ENCODE data around the gene FMR1NB. TPM values are rescaled to one million over a fixed set of nuclear protein-coding genes. Genes with fewer than 3 reads are reported as not detected.

Gene FMR1NB
- total RNA-seq, 1 experiment from 2014 or later = not detected

GRCh38 chrX:148067285-148067684 lies 86.1 kb downstream of the FMR1NB start:
- Histone ChIP-seq H3K9me2 (ENCODE audit: insufficient read depth) (no peaks in the 10 kb centered on the region), H3K4me1 (ENCODE audit: control insufficient read depth in 1 of 2, insufficient read depth in 2 of 2, low read length in 2 of 2) (no peaks in the 10 kb centered on the region), H2AFZ (ENCODE audit: low read depth, low read length, poor library complexity, severe bottlenecking) (no peak overlapping the region), H3K9ac (ENCODE audit: low read length) (no peak overlapping the region), H3K4me2 (ENCODE audit: low read length) (no peak overlapping the region), H3K9me3 (ENCODE audit: control insufficient read depth in 1 of 2, insufficient read depth in 1 of 2, low read depth in 1 of 2, low read length in 2 of 2) (no peaks in the 10 kb centered on the region), H3K27me3 (ENCODE audit: insufficient read depth, low read length) (no peaks in the 10 kb centered on the region), H3K79me2 (ENCODE audit: insufficient read depth, low read length) (no peaks in the 10 kb centered on the region), H3K27ac (ENCODE audit: low read depth, low read length) (no peak overlapping the region), H3K4me3 (replicated peaks in 1 of 2; ENCODE audit: low read depth in 1 of 2, low read length in 2 of 2) (no peak overlapping the region), H4K20me1 (ENCODE audit: insufficient read depth) (no peaks in the 10 kb centered on the region), H3K36me3 (ENCODE audit: control insufficient read depth in 1 of 2, insufficient read depth in 2 of 2, low read length in 2 of 2) (no peaks in the 10 kb centered on the region)
- no peak for TF ChIP-seq SRF (IDR thresholded peaks at IDR 0.05; ENCODE audit: low read depth)
- no peak for TF ChIP-seq POLR2AphosphoS5 (IDR thresholded peaks at IDR 0.05; ENCODE audit: low read depth, low read length)
- no peak for TF ChIP-seq EGR1 (IDR thresholded peaks at IDR 0.05; ENCODE audit: low read depth)
- no peak for TF ChIP-seq CBX3 (IDR thresholded peaks at IDR 0.05; ENCODE audit: low read depth)
- TF ChIP-seq TCF7L2 (IDR thresholded peaks at IDR 0.05; ENCODE audit: borderline replicate concordance, extremely low read depth, insufficient read depth, insufficient read length) = no peak
- TF ChIP-seq RAD21 (IDR thresholded peaks at IDR 0.05; ENCODE audit: low read depth) = no peak
- intact Hi-C loops (cut with micrococcal nuclease) = no loop called here
- no TSS peak for BruUV-seq (replicated peaks)
- no peak for ATAC-seq
- no peak for DNase-seq (ENCODE audit: low read depth, low spot score)
- RAD21 ChIA-PET (ENCODE audit: low non-redundant PET in 1 of 2, low total read pairs in 2 of 2, uncharacterized antibody in 2 of 2, unreplicated experiment in 2 of 2) = no interaction called here
- POLR2A ChIA-PET = no interaction called here
- CTCF ChIA-PET = no interaction called here

GRCh38 chrX:148069759-148070503 lies 88.8 kb downstream of the FMR1NB start:
- H4K20me1 ChIP-seq (ENCODE audit: insufficient read depth) = no peaks in the 10 kb centered on the region
- H3K27ac ChIP-seq (ENCODE audit: low read depth, low read length) = no peak overlapping the region
- ATAC-seq (no peak), DNase-seq (ENCODE audit: low read depth, low spot score) (no peak)
- intact Hi-C loops (cut with micrococcal nuclease) = no loop called here
- H3K4me1 ChIP-seq (ENCODE audit: control insufficient read depth in 1 of 2, insufficient read depth in 2 of 2, low read length in 2 of 2) = no peaks in the 10 kb centered on the region
- no peak overlapping the region for H3K4me2 ChIP-seq (ENCODE audit: low read length)
- H2AFZ ChIP-seq (ENCODE audit: low read depth, low read length, poor library complexity, severe bottlenecking) = no peak overlapping the region
- no peaks in the 10 kb centered on the region for H3K79me2 ChIP-seq (ENCODE audit: insufficient read depth, low read length)
- no peaks in the 10 kb centered on the region for H3K27me3 ChIP-seq (ENCODE audit: insufficient read depth, low read length)
- BruUV-seq (replicated peaks) = no TSS peak
- no peak for TF ChIP-seq FOSL1 (IDR thresholded peaks at IDR 0.05; ENCODE audit: low read depth)
- no peak for TF ChIP-seq POLR2A (IDR thresholded peaks at IDR 0.05; ENCODE audit: borderline replicate concordance, extremely low read depth, insufficient read depth, insufficient read length)
- TF ChIP-seq POLR2AphosphoS5 (IDR thresholded peaks at IDR 0.05; ENCODE audit: low read depth, low read length) = no peak
- no peak for TF ChIP-seq EZH2phosphoT487 (IDR thresholded peaks at IDR 0.05; ENCODE audit: borderline replicate concordance)
- no peak for TF ChIP-seq TCF7L2 (IDR thresholded peaks at IDR 0.05; ENCODE audit: borderline replicate concordance, extremely low read depth, insufficient read depth, insufficient read length)
- no peak for TF ChIP-seq SRF (IDR thresholded peaks at IDR 0.05; ENCODE audit: low read depth)
- TF ChIP-seq CEBPB (IDR thresholded peaks at IDR 0.05; ENCODE audit: low read depth) = no peak
- no peak for TF ChIP-seq ZNF274 (IDR thresholded peaks at IDR 0.05; ENCODE audit: low read depth, low read length)
- no peak for TF ChIP-seq SIN3A (IDR thresholded peaks at IDR 0.05; ENCODE audit: low read depth)
- TF ChIP-seq YY1 (IDR thresholded peaks at IDR 0.05; ENCODE audit: extremely low read depth, insufficient replicate concordance, low read depth, low read length) = no peak
- TF ChIP-seq REST (IDR thresholded peaks at IDR 0.05; ENCODE audit: low read depth) = no peak
- TF ChIP-seq ZFX (IDR thresholded peaks at IDR 0.05) = no peak
- no peak for TF ChIP-seq ELF1 (IDR thresholded peaks at IDR 0.05; ENCODE audit: borderline replicate concordance, low read depth)
- TF ChIP-seq EZH2 (IDR thresholded peaks at IDR 0.05) = no peak
- H3K9me3 ChIP-seq (ENCODE audit: control insufficient read depth in 1 of 2, insufficient read depth in 1 of 2, low read depth in 1 of 2, low read length in 2 of 2) = no peaks in the 10 kb centered on the region
- no peaks in the 10 kb centered on the region for H3K9me2 ChIP-seq (ENCODE audit: insufficient read depth)
- H3K4me3 ChIP-seq (replicated peaks in 1 of 2; ENCODE audit: low read depth in 1 of 2, low read length in 2 of 2) = no peak overlapping the region
- H3K9ac ChIP-seq (ENCODE audit: low read length) = no peak overlapping the region
- POLR2A ChIA-PET = no interaction called here
- H3K36me3 ChIP-seq (ENCODE audit: control insufficient read depth in 1 of 2, insufficient read depth in 2 of 2, low read length in 2 of 2) = no peaks in the 10 kb centered on the region
- RAD21 ChIA-PET (ENCODE audit: low non-redundant PET in 1 of 2, low total read pairs in 2 of 2, uncharacterized antibody in 2 of 2, unreplicated experiment in 2 of 2) = no interaction called here
- CTCF ChIA-PET = no interaction called here
